GM10248 (cell line): Measurements from ENCODE around the gene EIF1.

Experiments
- CTCF ChIA-PET: fragments of 300-600 bp; sonication (Branson Sonifier 250); formaldehyde crosslinking; extraction: SDS; loops from one replicate; lab custom pipeline; 2021; ENCODE audit warnings: antibody characterized with exemption; lab: Yijun Ruan, JAX
- POLR2A ChIA-PET: fragments of 350-650 bp; sonication (Branson Sonifier 250); formaldehyde crosslinking; extraction: SDS; loops from one replicate; lab custom pipeline; 2020; ENCODE audit warnings: antibody characterized with exemption; lab: Yijun Ruan, JAX
- DNase-seq: peaks from one replicate; pipeline ENCODE4 v3.0.0; 2012; ENCODE audit errors: extremely low spot score
- CTCF ChIP-seq: IDR thresholded peaks from 2 replicates; pipeline ENCODE4 v1.5.1; 2012; ENCODE audit warnings: mild to moderate bottlenecking, low read depth; ENCODE audit errors: extremely low read depth, missing control alignments, control extremely low read depth

Gene EIF1

GRCh38 chr17:41689497-41690299 is 1.0 kb downstream of the EIF1 start:
- DNase-seq, result no peak
- POLR2A ChIA-PET, result interaction anchor here (0.5 to 5.8 kb wide), 15 partner anchors 11 to 1417 kb away, joined by 3 to 134 read pairs (median 4); partner anchors contain the start of genes DNAJC7 and JUP
- peak; percentile 38 for TF ChIP-seq CTCF
- CTCF ChIA-PET, result interaction anchor here (0.6 to 9.3 kb wide), 8 partner anchors 9 to 331 kb away, joined by 3 to 118 read pairs (median 11); partner anchors contain the start of gene NKIRAS2

GRCh38 chr17:41690497-41690896 is 1.8 kb downstream of the EIF1 start:
- POLR2A ChIA-PET, result interaction anchor here (0.5 to 5.8 kb wide), 4 partner anchors 12 to 1417 kb away, joined by 3 to 134 read pairs (median 4); partner anchors contain the start of gene KLHL11

GRCh38 chr17:41691031-41691777 is 2.5 kb downstream of the EIF1 start:
- CTCF ChIA-PET, result interaction anchor here (0.7 to 9.3 kb wide), 6 partner anchors 7 to 42 kb away, joined by 3 to 118 read pairs (median 25); no protein-coding TSS in a partner anchor
- TF ChIP-seq CTCF, result no peak
- POLR2A ChIA-PET, result interaction anchor here (0.6 to 5.8 kb wide), 4 partner anchors 9 to 1197 kb away, joined by 3 to 134 read pairs (median 4); partner anchors contain the start of gene KLHL11
- no peak for DNase-seq

More at GRCh38 chr17:41690497-41690896, 1.8 kb downstream of the EIF1 start:
- DNase-seq, result no peak
- CTCF ChIA-PET, result interaction anchor here (0.7 to 9.3 kb wide), 6 partner anchors 8 to 42 kb away, joined by 3 to 118 read pairs (median 25); no protein-coding TSS in a partner anchor
- no peak for TF ChIP-seq CTCF

GRCh38 chr17:41692722-41693521 is 4.2 kb downstream of the EIF1 start:
- ChIA-PET POLR2A (interaction anchor here (0.5 to 5.8 kb wide), 8 partner anchors 9 to 1395 kb away, joined by 3 to 134 read pairs (median 4); no protein-coding TSS in a partner anchor), CTCF (interaction anchor here (1.2 to 9.3 kb wide), 4 partner anchors 13 to 144 kb away, joined by 4 to 118 read pairs (median 18); no protein-coding TSS in a partner anchor)
- TF ChIP-seq CTCF, result no peak
- no peak for DNase-seq

GRCh38 chr17:41695134-41695661 is 6.5 kb downstream of the EIF1 start:
- CTCF ChIA-PET, result interaction anchor here (0.7 to 9.3 kb wide), 20 partner anchors 10 to 1393 kb away, joined by 3 to 118 read pairs (median 5); partner anchors contain the start of genes JUP and P3H4
- TF ChIP-seq CTCF, result no peak
- POLR2A ChIA-PET, result interaction anchor here (0.5 to 1.3 kb wide), 3 partner anchors 12 to 1039 kb away, joined by 3 read pairs; no protein-coding TSS in a partner anchor
- no peak for DNase-seq
